ENCODE results near the gene ABR.

- no peak for TF ChIP-seq CTCF (IDR thresholded peaks at IDR 0.05; ENCODE audit: control extremely low read depth in 1 of 3, insufficient read depth in 1 of 3, low read depth in 1 of 3, low read length in 3 of 3)
- TF ChIP-seq TAF1 (IDR thresholded peaks at IDR 0.05; ENCODE audit: low read depth, low read length) = no peak
- no peak for TF ChIP-seq POLR2A (IDR thresholded peaks at IDR 0.05; ENCODE audit: control extremely low read depth in 1 of 2, low read depth in 2 of 2, low read length in 2 of 2)
- TF ChIP-seq SIRT6 (IDR thresholded peaks at IDR 0.05; ENCODE audit: low read length) = no peak
- TF ChIP-seq RFX5 (IDR thresholded peaks at IDR 0.05; ENCODE audit: borderline replicate concordance, low read depth, low read length) = no peak
- no peak for TF ChIP-seq ATF3 (IDR thresholded peaks at IDR 0.05; ENCODE audit: insufficient read depth, low read depth, low read length)
Measured at GRCh38 chr17:1029196-1029921, 150.4 kb downstream of the ABR start.
